ENCODE data around the gene MDP1. TPM values are rescaled to one million over a fixed set of nuclear protein-coding genes. Genes with fewer than 3 reads are reported as not detected.

The MDP1 gene
- total and polyA plus RNA-seq, 2 donors = 47.9 to 48.8 TPM

GRCh38 chr14:24196071-24197055, 19.5 kb downstream of the MDP1 start:
- DNase-seq (ENCODE audit: low read depth in 6 of 9, low spot score in 9 of 9) = peak in 3 of 9 donors; percentile 14 to 46 (median 28)
- H3K9me3 ChIP-seq (ENCODE audit: control insufficient read depth in 2 of 2, insufficient read depth in 1 of 2, low read length in 1 of 2) = no peaks in the 10 kb centered on the region
- no peaks in the 10 kb centered on the region for H3K27me3 ChIP-seq (ENCODE audit: control insufficient read depth in 2 of 2, insufficient read depth in 1 of 2, low read length in 1 of 2)
- peak overlapping the region; percentile 94 to 98 for H3K27ac ChIP-seq (ENCODE audit: low read depth in 1 of 2, low read length in 1 of 2)
- H3K4me1 ChIP-seq (ENCODE audit: control insufficient read depth in 2 of 2, insufficient read depth in 2 of 2, low read length in 2 of 2) = peaks cover 17 to 25% of the 10 kb centered on the region in 2 donors
- 38% methylated on average over 33 of the region's 33 CpGs for WGBS
- H3K36me3 ChIP-seq (ENCODE audit: control insufficient read depth in 2 of 2, insufficient read depth in 2 of 2, low read length in 1 of 2) = peaks cover 14 to 27% of the 10 kb centered on the region in 2 donors
- peak overlapping the region; percentile 94 to 98 for H3K4me3 ChIP-seq (ENCODE audit: low read length in 2 of 2)

GRCh38 chr14:24195186-24196070, 20.4 kb downstream of the MDP1 start, which contains the start of gene TM9SF1:
TM9SF1 (minus strand) TSS chr14:24195441; CDS start chr14:24195019, 422 bp downstream.
- H3K36me3 ChIP-seq (ENCODE audit: control insufficient read depth in 2 of 2, insufficient read depth in 2 of 2, low read length in 1 of 2) = peaks cover 14 to 30% of the 10 kb centered on the region in 2 donors
- H3K4me1 ChIP-seq (ENCODE audit: control insufficient read depth in 2 of 2, insufficient read depth in 2 of 2, low read length in 2 of 2) = peaks cover 17 to 25% of the 10 kb centered on the region in 2 donors
- DNase-seq (ENCODE audit: low read depth in 6 of 9, low spot score in 9 of 9) = peak; percentile 67 to 95 (median 83)
- H3K27ac ChIP-seq (ENCODE audit: low read depth in 1 of 2, low read length in 1 of 2) = peak within 1 kb of the TSS; percentile 94 to 98
- WGBS = under 1% methylated on average over 89 of the region's 89 CpGs
- no peaks in the 10 kb centered on the region for H3K27me3 ChIP-seq (ENCODE audit: control insufficient read depth in 2 of 2, insufficient read depth in 1 of 2, low read length in 1 of 2)
- no peaks in the 10 kb centered on the region for H3K9me3 ChIP-seq (ENCODE audit: control insufficient read depth in 2 of 2, insufficient read depth in 1 of 2, low read length in 1 of 2)
- H3K4me3 ChIP-seq (ENCODE audit: low read length in 2 of 2) = peak within 1 kb of the TSS; percentile 94 to 98

DNA sequence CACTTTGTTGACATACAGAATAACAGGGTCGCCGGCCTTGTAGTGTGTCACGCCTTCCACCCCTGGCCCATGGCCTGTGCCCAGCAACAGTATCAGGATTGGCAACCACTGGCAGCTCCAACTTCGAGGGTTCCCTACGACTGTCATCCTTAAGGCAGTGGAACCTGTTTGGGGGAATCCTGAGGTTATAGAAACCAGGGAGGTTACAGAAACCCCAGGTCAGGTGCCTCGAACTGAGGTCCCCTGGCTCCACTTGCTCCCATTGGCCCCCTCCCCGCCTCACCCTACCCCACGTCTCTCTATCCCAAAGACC, 21.0 kb downstream of the MDP1 start:
- WGBS = 68% methylated on average over 8 of the region's 8 CpGs
- Histone ChIP-seq H3K36me3 (ENCODE audit: control insufficient read depth in 2 of 2, insufficient read depth in 2 of 2, low read length in 1 of 2) (peaks cover 14 to 34% of the 10 kb centered on the region in 2 donors), H3K27me3 (ENCODE audit: control insufficient read depth in 2 of 2, insufficient read depth in 1 of 2, low read length in 1 of 2) (no peaks in the 10 kb centered on the region), H3K27ac (ENCODE audit: low read depth in 1 of 2, low read length in 1 of 2) (peak overlapping the region; percentile 94 to 98), H3K4me1 (ENCODE audit: control insufficient read depth in 2 of 2, insufficient read depth in 2 of 2, low read length in 2 of 2) (peaks cover 17 to 25% of the 10 kb centered on the region in 2 donors), H3K9me3 (ENCODE audit: control insufficient read depth in 2 of 2, insufficient read depth in 1 of 2, low read length in 1 of 2) (no peaks in the 10 kb centered on the region), H3K4me3 (ENCODE audit: low read length in 2 of 2) (peak overlapping the region; percentile 94 to 98)
- DNase-seq (ENCODE audit: low read depth in 6 of 9, low spot score in 9 of 9) = no peak

DNA sequence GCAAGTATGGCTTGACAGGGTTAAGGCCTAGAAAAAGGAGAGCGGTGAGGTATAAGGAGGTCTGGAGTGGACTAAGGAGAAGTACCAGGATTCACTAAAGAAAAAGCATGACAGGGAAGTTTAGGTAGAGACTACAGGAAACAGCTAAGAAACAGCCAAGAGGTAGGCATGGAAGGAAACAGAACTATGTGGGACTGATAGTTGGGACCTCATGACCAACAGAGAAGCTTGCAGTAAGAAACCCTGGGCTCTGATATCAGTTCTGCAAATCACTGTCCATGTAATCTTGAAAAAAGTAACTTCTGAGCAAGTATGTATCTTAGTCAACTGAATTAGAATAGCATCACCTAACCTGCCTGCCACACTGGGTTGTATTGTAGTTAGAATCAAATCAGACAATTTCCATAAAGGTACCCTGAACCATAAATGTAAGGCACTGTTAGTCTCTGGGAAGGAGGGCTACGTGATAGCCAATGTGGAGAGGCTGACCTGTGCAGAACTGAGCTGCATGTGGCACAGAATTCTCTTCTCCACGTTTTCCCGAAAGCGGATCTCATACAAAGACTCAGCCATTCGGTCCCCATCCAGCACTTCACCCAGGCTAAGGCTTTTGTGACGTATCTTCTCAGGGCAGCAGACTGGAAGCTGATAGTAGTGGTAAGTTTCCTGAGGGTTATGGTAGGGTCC, 21.5 kb downstream of the MDP1 start:
- peaks cover 17 to 27% of the 10 kb centered on the region in 2 donors for H3K4me1 ChIP-seq (ENCODE audit: control insufficient read depth in 2 of 2, insufficient read depth in 2 of 2, low read length in 2 of 2)
- no peak for DNase-seq (ENCODE audit: low read depth in 6 of 9, low spot score in 9 of 9)
- WGBS = 95% methylated on average over 7 of the region's 7 CpGs

GRCh38 chr14:24192933-24193332, 22.9 kb downstream of the MDP1 start:
- H3K4me1 ChIP-seq (ENCODE audit: control insufficient read depth in 2 of 2, insufficient read depth in 2 of 2, low read length in 2 of 2) = peaks cover 21 to 40% of the 10 kb centered on the region in 2 donors
- H3K27ac ChIP-seq (ENCODE audit: low read depth in 1 of 2, low read length in 1 of 2) = no peak overlapping the region
- no peak overlapping the region for H3K4me3 ChIP-seq (ENCODE audit: low read length in 2 of 2)
- no peak for DNase-seq (ENCODE audit: low read depth in 6 of 9, low spot score in 9 of 9)
- H3K27me3 ChIP-seq (ENCODE audit: control insufficient read depth in 2 of 2, insufficient read depth in 1 of 2, low read length in 1 of 2) = no peaks in the 10 kb centered on the region
- peaks cover 14 to 33% of the 10 kb centered on the region in 2 donors for H3K36me3 ChIP-seq (ENCODE audit: control insufficient read depth in 2 of 2, insufficient read depth in 2 of 2, low read length in 1 of 2)
- H3K9me3 ChIP-seq (ENCODE audit: control insufficient read depth in 2 of 2, insufficient read depth in 1 of 2, low read length in 1 of 2) = no peaks in the 10 kb centered on the region
- WGBS = 93% methylated on average over 15 of the region's 15 CpGs

More for the DNA sequence above, 21.5 kb downstream of the MDP1 start:
- Histone ChIP-seq H3K27ac (ENCODE audit: low read depth in 1 of 2, low read length in 1 of 2) (peak overlapping the region in 1 of 2 donors; percentile 94), H3K36me3 (ENCODE audit: control insufficient read depth in 2 of 2, insufficient read depth in 2 of 2, low read length in 1 of 2) (peaks cover 14 to 36% of the 10 kb centered on the region in 2 donors), H3K27me3 (ENCODE audit: control insufficient read depth in 2 of 2, insufficient read depth in 1 of 2, low read length in 1 of 2) (no peaks in the 10 kb centered on the region), H3K9me3 (ENCODE audit: control insufficient read depth in 2 of 2, insufficient read depth in 1 of 2, low read length in 1 of 2) (no peaks in the 10 kb centered on the region), H3K4me3 (ENCODE audit: low read length in 2 of 2) (peak overlapping the region; percentile 94 to 98)

- H3K4me1 ChIP-seq (ENCODE audit: control insufficient read depth in 2 of 2, insufficient read depth in 2 of 2, low read length in 2 of 2) = peaks cover 20 to 32% of the 10 kb centered on the region in 2 donors
- WGBS = 97% methylated on average over 10 of the region's 10 CpGs
- no peak overlapping the region for H3K4me3 ChIP-seq (ENCODE audit: low read length in 2 of 2)
- DNase-seq (ENCODE audit: low read depth in 6 of 9, low spot score in 9 of 9) = no peak
- H3K36me3 ChIP-seq (ENCODE audit: control insufficient read depth in 2 of 2, insufficient read depth in 2 of 2, low read length in 1 of 2) = peaks cover 20 to 48% of the 10 kb centered on the region in 2 donors
- no peak overlapping the region for H3K27ac ChIP-seq (ENCODE audit: low read depth in 1 of 2, low read length in 1 of 2)
- no peaks in the 10 kb centered on the region for H3K27me3 ChIP-seq (ENCODE audit: control insufficient read depth in 2 of 2, insufficient read depth in 1 of 2, low read length in 1 of 2)
- no peaks in the 10 kb centered on the region for H3K9me3 ChIP-seq (ENCODE audit: control insufficient read depth in 2 of 2, insufficient read depth in 1 of 2, low read length in 1 of 2)
These were observed 25.4 kb downstream of the MDP1 start for GRCh38 chr14:24190416-24190815.

DNA sequence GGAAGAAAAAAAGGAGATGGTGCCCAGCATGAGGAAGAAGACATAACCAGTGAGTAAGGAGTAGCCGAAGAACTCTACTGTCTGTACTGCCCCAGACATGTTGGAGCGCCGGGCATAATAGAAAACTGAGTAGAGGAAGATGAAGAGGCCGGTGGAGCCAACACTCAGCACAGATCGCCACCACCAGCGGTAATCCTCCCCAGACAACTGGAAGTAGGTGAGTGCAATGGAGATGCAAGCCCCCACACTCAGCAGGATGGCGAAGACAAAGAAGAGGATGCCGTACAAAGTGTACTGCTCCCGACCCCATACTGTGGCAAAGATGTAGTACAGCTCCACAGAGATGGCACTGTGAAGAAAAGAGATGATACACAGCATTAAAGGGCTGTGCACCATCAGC, 26.4 kb downstream of the MDP1 start:
- H3K27me3 ChIP-seq (ENCODE audit: control insufficient read depth in 2 of 2, insufficient read depth in 1 of 2, low read length in 1 of 2) = no peaks in the 10 kb centered on the region
- H3K27ac ChIP-seq (ENCODE audit: low read depth in 1 of 2, low read length in 1 of 2) = no peak overlapping the region
- H3K36me3 ChIP-seq (ENCODE audit: control insufficient read depth in 2 of 2, insufficient read depth in 2 of 2, low read length in 1 of 2) = peaks cover 30 to 52% of the 10 kb centered on the region in 2 donors
- peaks cover 16 to 25% of the 10 kb centered on the region in 2 donors for H3K4me1 ChIP-seq (ENCODE audit: control insufficient read depth in 2 of 2, insufficient read depth in 2 of 2, low read length in 2 of 2)
- no peak for DNase-seq (ENCODE audit: low read depth in 6 of 9, low spot score in 9 of 9)
- WGBS = 97% methylated on average over 9 of the region's 9 CpGs
- no peak overlapping the region for H3K4me3 ChIP-seq (ENCODE audit: low read length in 2 of 2)
- no peaks in the 10 kb centered on the region for H3K9me3 ChIP-seq (ENCODE audit: control insufficient read depth in 2 of 2, insufficient read depth in 1 of 2, low read length in 1 of 2)

GRCh38 chr14:24189059-24189375, 26.8 kb downstream of the MDP1 start:
- H3K4me3 ChIP-seq (ENCODE audit: low read length in 2 of 2) = peak overlapping the region in 1 of 2 donors; percentile 60
- H3K36me3 ChIP-seq (ENCODE audit: control insufficient read depth in 2 of 2, insufficient read depth in 2 of 2, low read length in 1 of 2) = peaks cover 34 to 56% of the 10 kb centered on the region in 2 donors
- H3K27me3 ChIP-seq (ENCODE audit: control insufficient read depth in 2 of 2, insufficient read depth in 1 of 2, low read length in 1 of 2) = no peaks in the 10 kb centered on the region
- DNase-seq (ENCODE audit: low read depth in 6 of 9, low spot score in 9 of 9) = no peak
- H3K4me1 ChIP-seq (ENCODE audit: control insufficient read depth in 2 of 2, insufficient read depth in 2 of 2, low read length in 2 of 2) = peaks cover 11 to 24% of the 10 kb centered on the region in 2 donors
- no peaks in the 10 kb centered on the region for H3K9me3 ChIP-seq (ENCODE audit: control insufficient read depth in 2 of 2, insufficient read depth in 1 of 2, low read length in 1 of 2)
- WGBS = 3% methylated on average over 3 of the region's 3 CpGs
- peak overlapping the region in 1 of 2 donors; percentile 59 for H3K27ac ChIP-seq (ENCODE audit: low read depth in 1 of 2, low read length in 1 of 2)
